WERI-Rb-1 (cell line): ENCODE measurements around the gene KANSL1L.

Experiments
- DNase-seq: peaks from one replicate; pipeline ENCODE4 v3.0.0-alpha.2; 2020
- H3K27ac ChIP-seq: fragments of 250-450 bp; sonication (Bioruptor Pico); 2 replicates; pipeline ENCODE4 v1.5.1; 2020; ENCODE audit warnings: mild to moderate bottlenecking, moderate library complexity
- H3K27me3 ChIP-seq: fragments of 250-450 bp; sonication (Bioruptor Pico); 2 replicates; pipeline ENCODE4 v1.5.1; 2021; ENCODE audit warnings: mild to moderate bottlenecking, low read depth, moderate library complexity; ENCODE audit not compliant: insufficient read depth, severe bottlenecking
- H3K36me3 ChIP-seq: fragments of 250-450 bp; sonication (Bioruptor Pico); 2 replicates; pipeline ENCODE4 v1.5.1; 2020; ENCODE audit warnings: mild to moderate bottlenecking, moderate library complexity
- H3K4me3 ChIP-seq: 2 replicates; pipeline ENCODE4 v1.5.1; 2011; ENCODE audit warnings: low read depth, mild to moderate bottlenecking, control low read depth, low read length
- H3K9me3 ChIP-seq: fragments of 250-450 bp; sonication (Bioruptor Pico); 2 replicates; pipeline ENCODE4 v1.5.1; 2021; ENCODE audit warnings: mild to moderate bottlenecking, moderate library complexity; ENCODE audit not compliant: severe bottlenecking
- CTCF ChIP-seq: IDR thresholded peaks from 2 replicates; pipeline ENCODE4 v1.5.1; 2011; ENCODE audit warnings: low read depth, mild to moderate bottlenecking, control low read depth, inconsistent platforms, low read length

KANSL1L gene

GRCh38 chr2:210000464-210001324 lies 170.5 kb downstream of the KANSL1L start:
- no peak for TF ChIP-seq CTCF
- no peak overlapping the region for H3K27ac ChIP-seq
- DNase-seq = no peak
- H3K4me3 ChIP-seq = no peak overlapping the region
- no peaks in the 10 kb centered on the region for H3K9me3 ChIP-seq
- H3K36me3 ChIP-seq = peaks cover 19% of the 10 kb centered on the region
- H3K27me3 ChIP-seq = no peaks in the 10 kb centered on the region

- peaks cover 5% of the 10 kb centered on the region for H3K36me3 ChIP-seq
- DNase-seq = no peak
- H3K27me3 ChIP-seq = no peaks in the 10 kb centered on the region
- no peaks in the 10 kb centered on the region for H3K9me3 ChIP-seq
- H3K27ac ChIP-seq = no peak overlapping the region
- H3K4me3 ChIP-seq = no peak overlapping the region
- TF ChIP-seq CTCF = no peak
Observed at GRCh38 chr2:209998596-209998995, 172.6 kb downstream of the KANSL1L start.

- H3K27me3 ChIP-seq = no peaks in the 10 kb centered on the region
- no peaks in the 10 kb centered on the region for H3K9me3 ChIP-seq
- TF ChIP-seq CTCF = no peak
- no peaks in the 10 kb centered on the region for H3K36me3 ChIP-seq
- DNase-seq = no peak
- no peak overlapping the region for H3K27ac ChIP-seq
- no peak overlapping the region for H3K4me3 ChIP-seq
Observed at GRCh38 chr2:209993968-209994367, 177.2 kb downstream of the KANSL1L start.

- no peak for TF ChIP-seq CTCF
- no peaks in the 10 kb centered on the region for H3K27me3 ChIP-seq
- no peak overlapping the region for H3K4me3 ChIP-seq
- DNase-seq = no peak
- H3K27ac ChIP-seq = no peak overlapping the region
- H3K36me3 ChIP-seq = no peaks in the 10 kb centered on the region
- H3K9me3 ChIP-seq = no peaks in the 10 kb centered on the region
Observed at GRCh38 chr2:209990838-209991237, 180.4 kb downstream of the KANSL1L start.

- H3K36me3 ChIP-seq = no peaks in the 10 kb centered on the region
- H3K4me3 ChIP-seq = no peak overlapping the region
- TF ChIP-seq CTCF = no peak
- no peaks in the 10 kb centered on the region for H3K9me3 ChIP-seq
- H3K27ac ChIP-seq = no peak overlapping the region
- no peaks in the 10 kb centered on the region for H3K27me3 ChIP-seq
- DNase-seq = no peak
Observed at GRCh38 chr2:209988010-209988409, 183.2 kb downstream of the KANSL1L start.

GRCh38 chr2:209986415-209986814 lies 184.8 kb downstream of the KANSL1L start:
- H3K27ac ChIP-seq = no peak overlapping the region
- DNase-seq = no peak

More at GRCh38 chr2:209986415-209986814, 184.8 kb downstream of the KANSL1L start:
- Histone ChIP-seq H3K36me3 (no peaks in the 10 kb centered on the region), H3K9me3 (no peaks in the 10 kb centered on the region), H3K27me3 (no peaks in the 10 kb centered on the region), H3K4me3 (no peak overlapping the region)
- no peak for TF ChIP-seq CTCF
